Tongue (tissue), 2 donors: ENCODE data around the gene UGP2. TPM values are rescaled to one million over a fixed set of nuclear protein-coding genes. Genes with fewer than 3 reads are reported as not detected.

Experiments
- DNase-seq: peaks from one replicate; pipeline ENCODE4 v3.0.0-alpha.2; 2015
- total RNA-seq: library from RNA; depleted of rRNA; stranded (reverse); fragments of >200 nt; gene quantifications from one replicate; pipeline ENCODE4 v1.2.3, GENCODE V29; 2014

UGP2 gene
- total RNA-seq, 1 donor from 2014 or later = 545 TPM

GRCh38 chr2:63865159-63865799, 23.6 kb downstream of the UGP2 start:
- no peak for DNase-seq

- no peak for DNase-seq
Observed at GRCh38 chr2:63866009-63866709, 24.5 kb downstream of the UGP2 start.

- no peak for DNase-seq
Observed at GRCh38 chr2:63870679-63871078, 29.0 kb downstream of the UGP2 start.

GRCh38 chr2:63871864-63872263, 30.2 kb downstream of the UGP2 start:
- no peak for DNase-seq

GRCh38 chr2:63872571-63873328, 31.1 kb downstream of the UGP2 start:
- DNase-seq = no peak

GRCh38 chr2:63874204-63875130, 32.8 kb downstream of the UGP2 start:
- DNase-seq = no peak

GRCh38 chr2:63875131-63875527, 33.4 kb downstream of the UGP2 start:
- peak; percentile 60 for DNase-seq

- DNase-seq = peak; percentile 52
Observed at GRCh38 chr2:63875559-63876245, 34.0 kb downstream of the UGP2 start.

- DNase-seq = no peak
Observed at GRCh38 chr2:63876311-63876710, 34.6 kb downstream of the UGP2 start.

- no peak for DNase-seq
Observed at GRCh38 chr2:63878486-63878885, 36.8 kb downstream of the UGP2 start.

GRCh38 chr2:63879876-63880433, 38.3 kb downstream of the UGP2 start:
- DNase-seq = no peak

GRCh38 chr2:63880625-63881024, 38.9 kb downstream of the UGP2 start:
- DNase-seq = no peak

GRCh38 chr2:63881205-63881604, 39.5 kb downstream of the UGP2 start:
- DNase-seq = no peak

GRCh38 chr2:63882395-63883105, 40.9 kb downstream of the UGP2 start:
- no peak for DNase-seq

- DNase-seq = no peak
Observed at GRCh38 chr2:63886445-63886844, 44.7 kb downstream of the UGP2 start.

GRCh38 chr2:63888053-63888452, 46.4 kb downstream of the UGP2 start:
- DNase-seq = no peak

- DNase-seq = peak; percentile 72
Observed at GRCh38 chr2:63888490-63889402, 47.0 kb downstream of the UGP2 start.

- no peak for DNase-seq
Observed at GRCh38 chr2:63890678-63891077, 49.0 kb downstream of the UGP2 start.

- DNase-seq = peak; percentile 47
Observed at GRCh38 chr2:63891488-63892030, 49.9 kb downstream of the UGP2 start.
